NCI-H187 (cell line): ENCODE measurements around the gene MYORG.
A peak's percentile ranks its signal among the peaks of the same experiment; 100 is the strongest.

Source experiments
- DNase-seq, 2 experiments: peaks; one replicate each; lab custom pipeline; 2025; lab: John Stamatoyannopoulos, UW

MYORG gene

DNA sequence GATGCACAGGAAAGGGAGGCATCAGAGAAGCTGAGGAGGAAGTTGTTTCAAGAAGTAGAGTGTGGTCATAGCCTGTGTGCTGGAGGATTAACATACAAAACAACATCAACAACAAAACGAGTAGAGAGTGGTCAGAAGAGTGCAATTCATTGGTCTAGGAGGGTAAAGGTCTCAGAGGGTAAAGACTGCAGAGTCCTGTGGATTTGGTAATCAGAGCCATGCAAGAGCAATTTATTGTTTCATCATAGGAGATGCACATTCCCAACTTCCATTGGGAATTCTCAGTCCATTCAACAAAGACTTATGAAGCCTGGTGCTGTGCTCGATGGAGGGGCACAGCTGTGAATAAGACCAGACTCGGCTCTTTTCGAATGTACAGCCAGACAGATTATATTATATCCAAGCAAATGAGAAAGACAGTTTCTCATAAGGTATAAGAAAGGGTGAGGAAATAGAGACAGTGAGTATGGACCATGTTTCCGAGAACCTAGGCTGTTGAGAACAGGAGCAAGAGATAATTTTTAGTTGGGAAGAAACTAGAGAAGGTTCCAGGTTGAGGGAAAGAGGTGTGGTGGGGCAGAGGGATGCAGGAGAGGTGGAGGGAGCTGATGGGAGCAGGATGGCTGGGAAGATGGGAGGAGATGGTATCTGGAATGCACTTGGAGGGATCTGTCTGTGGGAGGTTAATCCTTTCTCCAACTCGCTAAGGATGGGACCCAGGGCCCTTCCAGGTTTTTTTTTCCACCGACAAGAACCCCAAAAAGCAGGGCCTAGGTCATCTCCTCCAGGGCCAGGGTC, 7.9 kb upstream of the MYORG start:
- no peak for DNase-seq

DNA sequence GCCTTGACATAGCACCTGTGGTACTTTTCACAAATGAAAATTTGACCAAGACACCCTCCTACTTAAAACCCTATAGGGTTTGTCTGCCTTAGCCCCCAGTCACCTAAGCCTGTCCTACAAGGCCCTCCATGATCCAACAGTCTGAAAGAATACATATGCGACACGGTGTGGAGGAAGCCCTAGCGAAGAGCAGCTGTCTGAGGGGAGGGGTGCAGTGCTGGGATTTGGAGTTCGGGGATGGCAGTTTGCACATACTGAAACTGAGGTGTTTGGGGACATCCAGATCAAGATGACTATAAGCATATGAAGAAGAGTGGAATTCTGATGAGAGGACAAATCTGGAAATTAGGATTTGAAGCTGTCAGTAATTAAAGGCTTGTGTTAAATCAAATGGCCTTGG, 7.2 kb upstream of the MYORG start:
- DNase-seq = no peak

DNA sequence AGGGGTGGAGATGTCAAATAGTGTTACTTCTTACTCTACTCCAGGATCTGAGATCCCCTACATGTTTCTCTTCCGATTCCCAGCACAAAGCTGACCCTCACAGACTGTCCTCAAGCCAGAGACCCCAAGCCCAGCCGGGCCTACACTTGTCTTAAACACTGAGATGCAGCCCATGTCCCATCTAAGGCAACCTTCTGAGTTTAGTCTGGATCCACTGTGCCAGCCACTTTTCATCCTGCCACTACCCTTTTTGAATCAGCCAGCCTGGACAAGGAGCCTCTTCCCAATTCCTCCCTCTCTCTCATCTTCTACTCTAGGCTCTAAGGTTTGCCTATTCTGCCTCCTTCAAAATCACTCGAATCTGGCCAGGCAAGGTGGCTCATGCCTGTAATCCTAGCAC, 6.2 kb upstream of the MYORG start:
- DNase-seq = no peak

DNA sequence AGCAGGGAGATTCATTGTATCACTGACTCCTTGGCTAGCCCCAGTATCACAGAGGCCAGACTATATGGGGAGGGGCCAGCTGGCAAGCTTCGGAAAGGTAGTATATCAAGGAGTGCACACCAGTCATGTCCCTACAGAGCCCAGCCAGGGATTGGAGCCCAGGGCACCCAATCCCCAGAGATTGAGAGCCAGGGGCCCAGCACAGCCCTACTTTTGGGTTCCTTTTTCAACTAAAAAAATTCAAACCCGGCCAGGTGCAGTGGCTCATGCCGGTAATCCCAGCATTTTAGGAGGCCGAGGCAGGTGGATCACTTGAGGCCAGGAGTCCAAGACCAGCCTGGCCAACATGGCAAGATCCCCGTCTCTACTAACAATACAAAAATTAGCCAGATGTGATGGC, 5.4 kb upstream of the MYORG start:
- DNase-seq = no peak

DNA sequence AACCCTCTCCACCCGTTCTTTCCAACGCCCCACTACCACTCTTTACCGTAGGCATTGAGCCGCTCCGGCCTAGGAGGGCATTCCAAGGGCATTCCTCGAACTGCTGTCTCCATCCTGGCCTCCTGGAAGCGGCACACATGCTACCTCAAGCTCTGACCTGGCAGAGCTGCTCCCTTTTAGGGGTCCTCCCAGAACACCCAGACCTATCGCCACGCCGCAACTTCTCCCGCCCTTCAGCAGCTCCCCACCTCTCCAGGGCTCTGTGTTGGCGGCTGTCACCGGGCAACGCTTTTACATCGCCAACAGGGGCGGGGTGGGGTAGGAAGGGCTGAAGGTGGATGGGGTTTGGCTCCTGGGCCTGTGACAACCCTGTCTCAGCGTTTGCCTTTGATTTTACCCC, 4.6 kb upstream of the MYORG start:
- no peak for DNase-seq

DNA sequence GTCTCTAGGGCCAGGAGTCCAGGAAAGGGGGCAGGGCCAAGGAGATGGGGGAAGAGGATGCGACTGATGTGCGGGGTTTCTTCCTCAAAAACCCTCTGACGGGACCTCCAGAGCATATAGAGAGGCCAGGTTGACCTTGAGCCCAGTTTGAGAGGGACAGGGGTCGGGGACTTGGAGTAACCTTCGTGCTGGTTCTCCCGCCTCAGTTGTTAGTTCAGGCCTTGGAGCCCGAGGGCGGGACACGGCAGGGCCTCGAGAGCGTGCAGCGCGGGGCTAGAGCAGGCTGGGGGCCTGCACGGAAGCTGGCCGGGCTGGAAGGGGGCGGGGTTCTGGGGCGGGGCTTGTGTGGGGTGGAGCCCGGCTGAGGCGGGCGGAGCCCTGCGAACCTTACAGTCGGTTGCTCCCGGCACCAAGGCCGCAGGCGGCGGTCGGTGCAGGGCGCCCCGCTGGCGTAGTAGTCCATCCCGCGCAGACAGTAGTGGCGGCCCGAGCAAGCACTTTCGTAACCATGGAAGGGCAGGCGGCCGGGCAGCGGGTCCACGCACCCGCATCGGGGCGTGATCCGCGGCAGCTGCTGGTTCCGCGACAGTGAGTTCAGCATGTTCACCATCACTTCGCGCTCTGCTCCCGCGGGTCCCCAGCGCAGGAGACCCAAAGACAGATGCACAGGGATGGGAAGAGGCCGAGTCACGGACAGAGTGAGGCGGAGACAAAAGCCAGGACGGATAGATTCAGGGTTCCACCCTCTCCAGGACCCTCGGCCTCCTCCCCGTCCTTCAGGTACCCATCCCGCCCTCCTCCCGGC, 4.0 kb upstream of the MYORG start:
- peak in 1 of 2 experiments; percentile 8 for DNase-seq

DNA sequence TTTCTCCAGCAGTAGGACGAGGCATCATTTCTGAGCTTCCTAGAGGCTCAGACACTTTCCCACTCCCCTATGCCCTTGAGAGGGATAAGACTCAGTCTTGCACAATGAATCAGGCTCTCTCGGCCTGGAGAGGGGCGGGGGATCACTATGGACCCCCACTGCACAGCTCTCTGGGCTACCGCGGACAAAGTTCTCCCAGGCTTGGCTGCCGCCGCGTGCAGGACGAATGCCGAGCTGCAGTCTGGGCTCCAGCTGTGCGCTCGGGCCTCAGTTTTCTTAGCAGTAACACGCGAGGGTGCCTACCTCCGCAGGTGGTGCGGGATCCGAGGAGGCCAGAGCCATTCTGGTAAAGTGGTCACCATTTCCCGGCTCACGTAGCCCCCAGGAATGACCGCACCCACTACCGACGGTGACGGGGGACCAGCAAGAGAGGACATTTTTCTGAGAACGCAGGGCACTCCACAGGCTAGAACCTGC, 3.4 kb upstream of the MYORG start:
- DNase-seq = no peak

DNA sequence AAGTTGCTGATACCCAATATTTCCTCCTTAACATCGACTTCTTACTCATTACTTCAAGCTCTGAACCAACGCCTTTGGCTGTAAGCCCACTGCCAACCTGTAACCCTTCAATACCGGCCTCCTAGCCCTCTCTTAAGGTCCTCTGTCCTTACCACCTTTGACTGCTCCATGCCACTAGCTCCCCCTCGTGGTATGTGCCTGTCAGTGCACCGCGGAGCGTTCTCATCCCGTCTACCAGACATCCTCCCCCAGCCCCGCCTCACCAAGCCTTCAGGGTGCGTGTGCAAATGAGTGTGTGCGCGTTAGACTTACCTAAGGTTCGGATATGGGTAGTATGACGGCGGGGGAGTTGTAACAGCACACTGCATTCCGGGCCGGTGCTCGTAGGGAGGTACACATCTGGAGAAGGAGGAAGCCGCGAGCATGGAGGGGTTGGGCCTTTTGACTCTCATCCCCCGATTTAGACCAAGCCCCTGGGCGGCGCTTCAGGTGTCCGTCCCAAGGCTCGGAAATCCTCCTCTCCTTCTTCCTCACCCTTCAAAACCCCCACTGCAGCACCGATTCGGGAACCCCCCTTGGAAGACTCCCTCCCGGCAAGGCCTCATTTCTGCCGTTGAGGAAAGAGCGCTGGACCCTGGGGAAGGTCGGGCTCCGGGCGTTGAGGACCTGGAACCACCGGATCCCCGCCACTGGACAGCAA, 2.8 kb upstream of the MYORG start:
- DNase-seq = peak; percentile 41 to 42

DNA sequence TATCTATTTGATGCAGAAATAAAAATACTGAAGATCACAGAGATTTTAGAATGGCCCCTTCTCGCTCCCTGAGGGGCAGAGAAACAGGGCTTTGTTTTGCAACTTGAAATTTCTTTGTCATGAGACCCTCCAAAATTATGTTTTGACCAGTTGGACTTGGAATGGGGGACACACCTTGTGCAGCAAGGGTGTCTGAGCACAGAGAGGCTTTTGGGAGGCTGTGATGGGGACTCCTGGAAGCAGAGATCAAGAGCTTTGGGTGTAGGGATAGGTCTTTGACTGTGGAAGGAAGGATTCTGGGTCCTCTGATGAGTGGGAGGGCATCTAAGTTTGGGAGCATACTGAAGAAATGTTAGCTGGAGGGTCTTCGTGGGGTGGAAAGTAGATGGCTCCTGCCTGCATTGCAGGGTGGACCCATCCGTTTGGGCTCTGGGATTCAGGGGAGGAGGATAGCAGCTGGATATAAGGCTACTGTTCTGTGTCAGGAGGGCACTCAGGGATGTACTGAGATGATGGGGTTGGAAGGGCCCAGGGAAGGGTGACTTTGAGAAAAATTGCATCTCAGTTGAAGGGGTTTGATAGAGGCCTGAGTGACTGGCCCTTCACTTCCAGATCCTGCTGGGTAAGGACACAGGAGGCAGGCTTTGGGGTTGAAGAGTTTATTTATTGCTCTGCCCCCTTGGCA, 1.8 kb upstream of the MYORG start:
- DNase-seq = no peak

DNA sequence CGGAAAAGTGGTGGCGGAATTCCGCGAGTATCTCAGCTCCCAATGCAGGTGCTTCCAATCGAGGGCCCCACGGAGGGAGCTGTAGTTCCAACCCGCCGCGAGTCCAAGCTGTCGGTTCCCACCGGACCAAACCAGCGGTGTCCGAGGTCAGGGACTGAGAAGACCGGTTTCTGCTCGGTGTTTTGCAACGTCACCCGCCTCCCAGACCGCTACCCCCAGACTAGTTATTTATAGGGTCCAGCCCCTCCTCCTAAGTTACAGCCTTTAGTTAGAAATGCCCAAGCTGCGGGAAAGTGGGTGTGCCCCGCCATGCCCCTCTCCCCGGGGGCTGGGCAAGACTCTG, 677 bp upstream of the MYORG start:
- no peak for DNase-seq

DNA sequence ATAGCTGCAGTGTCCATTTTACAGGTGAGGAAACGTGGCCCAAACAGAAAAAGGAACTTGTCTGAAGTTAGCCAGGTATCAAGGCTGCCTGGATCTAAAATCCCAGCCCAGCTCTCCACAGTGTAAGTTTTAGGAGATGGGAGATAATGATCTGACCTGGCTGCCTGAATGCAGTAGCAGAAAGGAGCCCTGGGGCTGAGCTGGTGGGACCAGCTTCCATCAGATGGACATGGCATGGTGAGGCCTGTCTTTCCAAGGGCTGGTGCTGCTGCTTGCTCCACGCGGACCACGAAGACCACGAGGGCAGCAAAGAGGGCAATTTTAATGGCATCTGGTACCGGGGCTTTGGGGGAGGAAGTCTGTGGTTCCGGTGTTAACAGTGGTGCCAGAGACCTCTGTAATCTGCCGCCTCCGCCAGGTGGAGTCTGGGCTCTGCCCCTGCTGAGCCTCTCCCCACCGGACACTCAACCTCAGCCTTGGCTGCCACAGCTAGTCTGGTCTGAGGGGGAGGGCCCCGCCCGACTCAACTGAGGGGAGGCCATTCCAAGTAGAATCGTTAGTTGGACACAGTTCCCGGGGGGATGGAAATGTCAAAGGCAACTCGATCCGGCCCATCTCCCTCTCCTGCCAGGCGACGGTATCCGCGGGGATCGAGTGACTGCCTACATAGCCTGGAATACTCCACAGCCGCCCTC, 650 bp downstream of the MYORG start:
- DNase-seq = no peak

DNA sequence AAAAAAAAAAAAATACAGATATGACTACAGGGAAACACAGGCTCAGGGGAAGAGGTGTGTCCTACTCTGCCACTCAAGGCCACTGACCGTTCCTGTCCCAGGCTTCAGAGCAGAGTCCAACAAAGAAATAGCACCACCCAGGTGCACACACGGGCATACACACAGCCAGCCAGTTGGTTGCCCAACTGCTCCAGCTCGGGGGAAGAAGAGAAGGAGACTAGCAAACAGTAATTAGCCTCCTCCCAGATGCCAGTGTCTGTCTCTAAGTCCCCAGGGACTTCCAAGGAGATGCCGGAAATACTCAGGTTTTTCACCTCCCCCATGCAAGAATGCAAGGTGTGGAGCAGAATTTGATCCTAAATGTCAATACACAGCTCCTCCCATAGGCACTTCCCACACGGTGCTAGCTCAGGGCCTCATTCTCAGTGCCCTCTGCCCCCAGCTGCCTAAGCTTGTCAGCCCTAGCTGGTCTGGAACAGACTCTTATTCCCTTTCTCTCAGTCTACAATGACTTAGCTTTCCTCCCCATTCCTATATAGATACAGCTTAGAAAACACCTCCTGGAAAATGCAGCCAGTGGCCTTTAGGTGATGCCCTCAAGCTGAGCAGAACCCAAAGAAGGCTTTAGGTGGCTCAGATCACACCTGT, 1.7 kb downstream of the MYORG start:
- peak; percentile 14 to 60 for DNase-seq

DNA sequence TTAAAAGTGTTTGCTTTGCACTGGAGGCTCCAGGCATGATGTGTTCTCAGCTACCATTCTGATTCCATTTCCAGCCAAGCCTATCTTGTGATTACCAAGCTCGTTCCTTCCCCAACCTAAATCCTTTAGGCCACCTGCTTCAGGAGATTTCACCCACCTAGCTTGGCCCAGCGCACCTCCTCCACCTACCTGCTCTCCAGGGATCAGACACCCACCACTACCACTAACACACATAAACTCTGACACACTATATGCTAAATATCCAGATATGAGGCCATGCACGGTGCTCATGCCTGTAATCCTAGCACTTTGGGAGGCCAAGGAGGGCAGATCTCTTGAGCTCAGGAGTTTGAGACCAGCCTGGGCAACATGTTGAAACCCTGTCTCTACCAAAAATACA, 2.4 kb downstream of the MYORG start:
- DNase-seq = no peak

DNA sequence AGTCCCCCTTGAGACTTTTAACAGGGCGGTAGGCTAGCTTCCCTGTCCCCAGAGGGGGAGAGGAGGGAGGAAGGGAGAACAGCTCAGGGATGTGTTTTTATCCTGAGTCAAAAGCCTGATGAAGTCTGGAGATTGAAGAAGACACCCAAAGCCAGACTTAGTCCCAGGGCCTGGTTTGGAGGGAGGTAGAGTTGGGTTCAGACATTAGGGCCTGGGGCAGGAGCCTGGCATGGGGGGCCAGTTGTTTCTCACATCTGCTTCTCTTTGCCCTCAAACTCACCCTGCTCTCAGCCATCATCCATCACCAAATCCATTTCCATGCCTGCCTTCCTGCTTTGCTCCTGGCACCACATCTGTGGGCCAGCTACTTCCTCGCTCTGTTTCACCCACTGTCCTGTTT, 2.9 kb downstream of the MYORG start:
- no peak for DNase-seq

DNA sequence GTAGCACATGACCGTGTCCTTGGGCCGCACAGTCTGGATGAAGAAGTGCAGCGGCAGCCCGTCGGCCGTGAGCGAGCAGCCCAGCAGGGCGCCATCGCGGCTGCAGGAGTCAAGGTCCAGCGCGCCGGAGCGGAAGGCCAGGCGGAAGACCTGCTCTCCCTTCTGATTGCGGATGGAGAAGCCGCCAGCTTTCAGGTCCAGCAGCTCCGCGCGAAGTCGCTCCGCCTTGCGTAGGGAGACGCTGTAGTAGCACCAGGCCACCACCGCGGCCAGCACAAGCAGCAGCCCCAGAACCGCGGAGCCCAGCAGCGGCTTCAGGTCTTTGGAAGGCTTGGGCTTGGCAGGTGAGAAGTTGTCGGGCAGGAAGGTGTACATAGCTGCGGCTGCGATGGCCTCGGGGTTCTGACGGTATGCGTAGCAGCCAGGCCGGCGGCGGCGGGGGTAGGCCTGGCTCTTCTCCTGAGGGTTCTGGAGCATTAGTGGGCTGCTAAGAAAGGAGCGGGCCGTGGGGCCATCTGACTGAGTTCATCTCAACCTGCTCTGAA, 4.2 kb downstream of the MYORG start:
- DNase-seq = no peak

DNA sequence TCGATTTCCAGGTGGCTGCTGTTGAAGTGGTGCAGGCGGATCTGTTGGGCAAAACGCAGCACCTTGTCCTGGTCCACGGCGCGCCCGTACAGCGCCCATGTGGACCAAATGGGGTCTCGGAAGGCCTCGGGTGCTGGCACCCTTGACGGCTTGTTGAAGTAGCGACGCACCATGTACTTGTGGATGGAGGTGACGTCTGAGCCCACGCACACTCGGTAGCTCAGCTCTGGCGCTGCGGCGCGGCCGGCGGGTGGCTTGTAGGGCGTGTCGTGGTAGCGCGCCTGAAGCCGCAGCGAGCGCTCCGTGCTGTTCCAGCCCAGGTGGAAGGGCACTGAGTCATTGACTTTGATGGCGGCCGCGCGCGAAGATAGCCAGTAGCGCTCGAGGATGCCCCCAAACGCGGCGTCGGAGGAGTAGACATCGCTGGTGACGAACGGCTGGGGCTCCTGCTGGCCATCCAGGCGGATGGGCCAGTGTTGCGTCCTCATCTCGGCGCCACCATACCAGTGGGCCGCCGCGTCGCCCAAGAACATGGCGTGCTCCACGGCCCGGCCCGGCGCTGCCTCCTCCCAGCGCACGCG, 4.7 kb downstream of the MYORG start:
- no peak for DNase-seq

DNA sequence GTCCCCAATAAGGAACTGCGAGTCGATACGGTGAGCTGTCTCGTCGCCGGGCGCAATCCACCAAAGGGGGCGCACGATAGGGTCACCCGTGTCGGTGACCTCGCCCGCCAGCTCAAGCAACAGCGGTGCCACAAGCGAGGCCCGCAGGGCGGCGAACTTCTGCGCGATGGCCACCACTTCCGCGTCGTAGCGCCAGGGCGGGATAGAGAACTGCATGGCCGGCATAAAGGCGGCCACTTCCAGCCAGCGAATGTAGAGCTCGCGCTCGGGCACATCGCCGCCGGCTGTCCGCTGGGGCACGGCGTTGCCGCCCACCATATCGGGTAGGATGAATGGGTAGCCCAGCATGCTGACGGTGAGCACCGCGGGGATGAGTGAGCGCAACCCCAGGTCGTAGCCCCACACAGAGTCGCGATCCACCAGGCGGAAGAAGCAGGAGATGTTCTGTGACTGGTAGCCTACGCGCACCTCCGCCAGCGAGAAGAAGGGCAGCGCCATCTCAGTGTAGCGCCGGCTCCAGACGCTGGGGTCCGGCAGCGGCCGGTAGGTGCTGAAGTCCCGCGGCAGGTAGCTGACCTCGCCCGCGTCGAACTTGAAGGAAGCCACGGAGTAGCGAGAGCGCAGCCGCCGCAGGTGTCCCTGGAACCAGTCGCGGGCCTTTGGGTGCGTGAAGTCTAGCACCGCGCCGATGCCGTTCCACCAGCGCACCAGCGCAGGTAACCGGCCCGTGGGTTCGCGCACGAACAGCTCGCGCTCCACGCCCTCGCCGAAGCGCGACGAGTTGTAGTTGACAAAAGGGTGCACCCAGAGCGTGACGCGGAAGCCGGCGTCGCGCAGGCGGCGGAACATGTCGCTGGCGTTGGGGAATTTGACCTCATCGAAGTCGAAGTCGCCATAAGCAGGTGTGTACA, 5.5 kb downstream of the MYORG start:
- DNase-seq = no peak

DNA sequence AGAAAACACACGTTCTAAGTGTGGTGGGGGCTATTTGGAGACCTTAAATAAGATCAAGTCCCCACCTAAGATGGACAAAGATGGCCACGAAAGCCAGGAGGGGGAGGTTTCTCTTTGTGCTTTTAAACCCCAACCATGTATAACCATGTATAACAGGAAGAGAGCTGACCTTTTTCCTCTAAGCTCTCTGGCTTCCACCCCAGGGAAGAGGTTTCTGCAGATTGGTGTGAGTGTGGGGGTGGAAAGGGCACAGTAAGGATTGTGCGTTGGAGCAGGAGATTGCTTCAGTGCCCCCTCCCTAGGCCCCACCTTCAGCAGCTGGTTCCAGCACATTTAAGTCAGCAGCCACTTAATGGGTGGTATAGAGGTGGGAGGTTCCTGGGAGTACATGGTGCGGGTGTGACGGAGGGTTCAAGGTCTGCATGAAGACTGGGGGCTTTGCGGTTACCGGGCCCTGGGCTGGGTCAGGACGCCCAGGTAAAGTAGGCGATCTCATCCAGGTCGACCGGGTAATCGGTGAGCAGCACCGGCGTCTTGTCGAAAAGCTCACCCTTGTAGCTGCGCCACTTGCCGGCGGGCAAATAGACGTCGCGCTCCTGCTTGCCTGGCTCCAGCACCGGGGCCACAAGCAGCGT, 6.2 kb downstream of the MYORG start:
- DNase-seq = no peak

DNA sequence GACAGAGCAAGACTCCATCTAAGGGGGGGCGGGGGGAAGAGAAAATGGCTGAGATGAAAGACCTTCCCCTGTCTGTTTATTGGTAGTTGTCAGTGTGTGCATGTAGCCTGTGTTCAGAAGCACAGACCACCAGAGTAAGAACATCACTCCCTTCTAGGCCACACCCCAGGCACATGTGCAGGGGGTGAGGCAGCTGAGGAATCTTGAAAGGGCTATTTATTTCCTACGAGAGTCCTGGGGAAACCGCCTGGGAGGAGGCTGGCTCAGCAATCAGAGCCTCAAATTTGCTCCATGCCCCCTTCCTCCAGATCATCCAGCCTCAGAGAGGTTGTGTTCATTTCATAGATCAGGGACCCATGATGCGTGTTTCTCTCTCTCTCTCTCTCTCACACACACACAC, 7.1 kb downstream of the MYORG start:
- DNase-seq = no peak
